Measurements from ENCODE around the gene FMO3. TPM values are rescaled to one million over a fixed set of nuclear protein-coding genes. Genes with fewer than 3 reads are reported as not detected.
A peak's percentile ranks its signal among the peaks of the same experiment; 100 is the strongest.

The FMO3 gene
- total and polyA plus RNA-seq, 2 of the 4 experiments (the other 2 are of a cell fraction) = under 0.01 to 0.10 TPM

- peak overlapping the region; percentile 15; the same call in 1 of the 2 replicates for H3K27ac ChIP-seq (ENCODE audit: insufficient read depth, low read length)
- DNase-seq (peak; percentile 44), ATAC-seq (ENCODE audit: low read depth) (peak; percentile 57)
- no peak overlapping the region for H2AFZ ChIP-seq (replicated peaks; ENCODE audit: low read length, poor library complexity)
- peaks cover 10% of the 10 kb centered on the region for H3K4me1 ChIP-seq (ENCODE audit: control insufficient read depth, insufficient read depth, low read length)
- H3K79me1 ChIP-seq (ENCODE audit: low read depth in 1 of 2, low read length in 2 of 2) = no peaks in the 10 kb centered on the region
- H3K9me3 ChIP-seq (ENCODE audit: control insufficient read depth, insufficient read depth, low read length) = no peaks in the 10 kb centered on the region
- H3K18ac ChIP-seq (ENCODE audit: low read depth, low read length) = no peak overlapping the region
- no peak overlapping the region for H2BK5ac ChIP-seq (ENCODE audit: low read depth, low read length, poor library complexity, severe bottlenecking)
- no peak overlapping the region for H4K8ac ChIP-seq (ENCODE audit: low read depth in 2 of 2, low read length in 2 of 2)
- H4K20me1 ChIP-seq (ENCODE audit: insufficient read depth, low read length) = no peaks in the 10 kb centered on the region
- CTCF ChIA-PET = interaction anchor here (1.3 kb wide), 1 partner anchor 119 kb away, joined by 4 read pairs; no protein-coding TSS in a partner anchor
- no peak overlapping the region for H3K56ac ChIP-seq (ENCODE audit: extremely low read depth, insufficient read depth, low read length)
- H2BK15ac ChIP-seq (ENCODE audit: low read depth, low read length) = no peak overlapping the region
- in situ Hi-C loops (cut with MboI; ENCODE audit: low sequenced_read_pairs) = no loop called here
- no CpG with 5 or more reads among the region's 3 CpGs for WGBS, 2 experiments (ENCODE audit: extremely low coverage in 2 of 2, insufficient read length in 1 of 2)
- H2AK9ac ChIP-seq (replicated peaks; ENCODE audit: low read depth, low read length, poor library complexity) = no peak overlapping the region
- H4K91ac ChIP-seq (ENCODE audit: insufficient read depth, low read depth, low read length) = no peak overlapping the region
- H3K36me3 ChIP-seq (ENCODE audit: control insufficient read depth, insufficient read depth, low read length) = no peaks in the 10 kb centered on the region
- no peak overlapping the region for H3K9ac ChIP-seq (ENCODE audit: low read depth, low read length)
- no peak overlapping the region for H3K14ac ChIP-seq (replicated peaks; ENCODE audit: low read depth, low read length)
- peak; percentile 24; the same call in 1 of the 2 replicates for TF ChIP-seq BHLHE40 (IDR thresholded peaks at IDR 0.05; ENCODE audit: low read depth, low read length)
- TF ChIP-seq ELK1 (IDR thresholded peaks at IDR 0.05; ENCODE audit: borderline replicate concordance, low read depth, low read length) = no peak
- peak; percentile 62 for TF ChIP-seq CEBPB (IDR thresholded peaks at IDR 0.05; ENCODE audit: low read depth, low read length)
- H3K4me3 ChIP-seq (ENCODE audit: insufficient read depth, low read depth, low read length) = no peak overlapping the region
- dilution Hi-C loops (cut with HindIII; ENCODE audit: low sequenced_read_pairs, unreplicated experiment) = no loop called here
- POLR2A ChIA-PET (ENCODE audit: unreplicated experiment) = no interaction called here
- no peaks in the 10 kb centered on the region for H3K9me1 ChIP-seq (ENCODE audit: insufficient read depth, low read length)
- H3K4ac ChIP-seq (ENCODE audit: low read depth, low read length) = no peak overlapping the region
- BruUV-seq (replicated peaks) = no TSS peak
- no peak overlapping the region for H4K5ac ChIP-seq (ENCODE audit: low read depth, low read length)
- H3K4me2 ChIP-seq (ENCODE audit: low read depth, low read length) = no peak overlapping the region
- no peak overlapping the region for H2BK120ac ChIP-seq (ENCODE audit: low read depth, low read length)
- no peak overlapping the region for H2AK5ac ChIP-seq (ENCODE audit: low read depth, low read length)
- no peaks in the 10 kb centered on the region for H3K27me3 ChIP-seq (ENCODE audit: control insufficient read depth, insufficient read depth, low read length)
- no peak overlapping the region for H2BK20ac ChIP-seq (ENCODE audit: low read depth, low read length)
- H3K23ac ChIP-seq (ENCODE audit: low read depth, low read length) = no peak overlapping the region
- intact Hi-C loops (cut with micrococcal nuclease) = no loop called here
These were observed 16.7 kb downstream of the FMO3 start for GRCh38 chr1:171107262-171107940.
